Mesenchymal stem cell (in vitro differentiated cells and primary cell): Measurements from ENCODE around the gene VWA3B.
"Not testable (repeated sequence)": the region's sequence is repeated elsewhere in the genome, so short reads cannot be mapped to it uniquely, and the experiment has no call there.

Source experiments
- DNase-seq: peaks from one replicate; pipeline ENCODE4 v3.0.0-alpha.2; 2013
- H2AFZ ChIP-seq: one replicate; pipeline ENCODE4 v1.6.1; 2013; ENCODE audit warnings: low read depth, mild to moderate bottlenecking, control low read depth, inconsistent platforms, low read length, moderate library complexity
- H2AK5ac ChIP-seq: 2 replicates; pipeline ENCODE4 v1.6.1; 2013; ENCODE audit warnings: low read length, moderate library complexity, mild to moderate bottlenecking, inconsistent platforms; ENCODE audit not compliant: severe bottlenecking
- H2BK120ac ChIP-seq: one replicate; pipeline ENCODE4 v1.6.1; 2013; ENCODE audit warnings: low read depth, mild to moderate bottlenecking, inconsistent platforms, low read length, moderate library complexity
- H2BK12ac ChIP-seq, 2 experiments: one replicate each; pipeline ENCODE4 v1.6.1; 2013; ENCODE audit warnings: inconsistent platforms in 2 of 2, low read length in 2 of 2, mild to moderate bottlenecking in 2 of 2, moderate library complexity in 2 of 2, control low read depth in 1 of 2
- H2BK15ac ChIP-seq: one replicate; pipeline ENCODE4 v1.6.1; 2013; ENCODE audit warnings: mild to moderate bottlenecking, low read depth, inconsistent platforms; ENCODE audit not compliant: poor library complexity, severe bottlenecking
- H2BK5ac ChIP-seq: 2 replicates; pipeline ENCODE4 v1.6.1; 2013; ENCODE audit warnings: low read depth, mild to moderate bottlenecking, low read length, control low read depth, inconsistent platforms; ENCODE audit not compliant: poor library complexity, severe bottlenecking
- H3K14ac ChIP-seq, 2 experiments: one replicate each; pipeline ENCODE4 v1.6.1; 2013; ENCODE audit warnings: inconsistent platforms in 2 of 2, low read length in 2 of 2, control low read depth in 1 of 2, mild to moderate bottlenecking in 1 of 2, moderate library complexity in 1 of 2
- H3K18ac ChIP-seq, 2 experiments: one replicate each; pipeline ENCODE4 v1.6.1; 2013; ENCODE audit warnings: inconsistent platforms in 2 of 2, low read length in 2 of 2, control low read depth in 1 of 2, low read depth in 1 of 2, mild to moderate bottlenecking in 1 of 2
- H3K23ac ChIP-seq, 2 experiments: one replicate each; pipeline ENCODE4 v1.6.1; 2013; ENCODE audit warnings: inconsistent platforms in 2 of 2, low read length in 2 of 2, mild to moderate bottlenecking in 2 of 2, moderate library complexity in 2 of 2, control low read depth in 1 of 2
- H3K27ac ChIP-seq: 2 replicates; pipeline ENCODE4 v1.5.1; 2013; ENCODE audit warnings: mild to moderate bottlenecking, moderate library complexity, low read length, control low read depth, inconsistent platforms; ENCODE audit not compliant: poor library complexity, severe bottlenecking
- H3K27me3 ChIP-seq, 2 experiments: 2 replicates each; pipeline versions ENCODE4 v1.6.1 to v1.7.0; 2013; ENCODE audit warnings: low read length in 2 of 2, mild to moderate bottlenecking in 2 of 2, moderate library complexity in 2 of 2, control low read depth in 1 of 2, inconsistent platforms in 1 of 2; ENCODE audit not compliant: control insufficient read depth in 1 of 2, insufficient read depth in 1 of 2
- H3K36me3 ChIP-seq, 2 experiments: 2 replicates each; pipeline versions ENCODE4 v1.6.1 to v1.7.0; 2013; ENCODE audit warnings: low read length in 2 of 2, control low read depth in 1 of 2, inconsistent platforms in 1 of 2, low read depth in 1 of 2, mild to moderate bottlenecking in 1 of 2; ENCODE audit not compliant: insufficient read depth in 2 of 2, control insufficient read depth in 1 of 2
- H3K4ac ChIP-seq, 2 experiments: one replicate each; pipeline ENCODE4 v1.6.1; 2013; ENCODE audit warnings: inconsistent platforms in 2 of 2, low read length in 2 of 2, mild to moderate bottlenecking in 2 of 2, moderate library complexity in 2 of 2, control low read depth in 1 of 2, low read depth in 1 of 2
- H3K4me1 ChIP-seq: 2 replicates; pipeline ENCODE4 v1.6.1; 2013; ENCODE audit warnings: low read depth, low read length, control low read depth; ENCODE audit not compliant: control insufficient read depth, insufficient read depth
- H3K4me2 ChIP-seq: 2 replicates; pipeline ENCODE4 v1.6.1; 2013; ENCODE audit warnings: low read length, mild to moderate bottlenecking, inconsistent platforms; ENCODE audit not compliant: poor library complexity, severe bottlenecking
- H3K4me3 ChIP-seq, 2 experiments: 2 replicates each; pipeline versions ENCODE4 v1.5.1 to v1.7.0; 2013; ENCODE audit warnings: low read length in 2 of 2, mild to moderate bottlenecking in 2 of 2, control low read depth in 1 of 2, low read depth in 1 of 2; ENCODE audit not compliant: insufficient read depth in 1 of 2
- H3K79me1 ChIP-seq: replicated peaks from 2 replicates; pipeline ENCODE4 v1.6.1; 2013; ENCODE audit warnings: mild to moderate bottlenecking, control low read depth, low read length, inconsistent platforms; ENCODE audit not compliant: poor library complexity, severe bottlenecking
- H3K9ac ChIP-seq: 2 replicates; pipeline ENCODE4 v1.7.0; 2013; ENCODE audit warnings: mild to moderate bottlenecking, low read length, moderate library complexity
- H3K9me3 ChIP-seq: 2 replicates; pipeline ENCODE4 v1.7.0; 2013; ENCODE audit warnings: mild to moderate bottlenecking, low read length; ENCODE audit not compliant: control insufficient read depth
- H4K8ac ChIP-seq: one replicate; pipeline ENCODE4 v1.6.1; 2013; ENCODE audit warnings: inconsistent platforms, mild to moderate bottlenecking, low read length, moderate library complexity
- H4K91ac ChIP-seq: one replicate; pipeline ENCODE4 v1.6.1; 2013; ENCODE audit warnings: mild to moderate bottlenecking, low read length, inconsistent platforms
- WGBS: methylation state at CpG from one replicate; pipeline ENCODE4 v1.1.7; 2013; ENCODE audit warnings: mixed read lengths; 5-methylcytosine and 5-hydroxymethylcytosine counted together

Gene VWA3B

GRCh38 chr2:98102315-98102714 lies 15.3 kb downstream of the VWA3B start:
- H3K9ac ChIP-seq, H3K4ac ChIP-seq, H3K79me1 ChIP-seq, H3K4me3 ChIP-seq, H3K27me3 ChIP-seq, H4K91ac ChIP-seq, H4K8ac ChIP-seq, H2BK5ac ChIP-seq, H3K4me2 ChIP-seq, H3K27ac ChIP-seq, H3K36me3 ChIP-seq, H2BK120ac ChIP-seq, DNase-seq, H2BK12ac ChIP-seq, H3K14ac ChIP-seq, H2BK15ac ChIP-seq, H2AFZ ChIP-seq, H3K23ac ChIP-seq, H3K4me1 ChIP-seq, H2AK5ac ChIP-seq, H3K18ac ChIP-seq: not testable (repeated sequence)
- 93% methylated on average over 17 of the region's 17 CpGs for WGBS
- H3K9me3 ChIP-seq, result peaks cover 26% of the 10 kb centered on the region

GRCh38 chr2:98102878-98103277 lies 15.9 kb downstream of the VWA3B start:
- Histone ChIP-seq H3K27me3 (peaks cover 0 to 7% of the 10 kb centered on the region in 2 experiments), H2BK120ac (no peak overlapping the region), H2AFZ (no peak overlapping the region), H3K4me3 (no peak overlapping the region), H2BK5ac (no peak overlapping the region), H3K79me1 (no peaks in the 10 kb centered on the region), H4K91ac (no peak overlapping the region), H3K27ac (no peak overlapping the region), H3K18ac (no peak overlapping the region), H3K4ac (no peak overlapping the region), H3K4me2 (no peak overlapping the region), H3K14ac (no peak overlapping the region), H2AK5ac (no peak overlapping the region), H4K8ac (no peak overlapping the region), H3K36me3 (no peaks in the 10 kb centered on the region), H3K9me3 (peaks cover 21% of the 10 kb centered on the region), H2BK12ac (no peak overlapping the region), H2BK15ac (no peak overlapping the region), H3K23ac (no peak overlapping the region), H3K9ac (no peak overlapping the region), H3K4me1 (no peaks in the 10 kb centered on the region)
- DNase-seq, result no peak

DNA sequence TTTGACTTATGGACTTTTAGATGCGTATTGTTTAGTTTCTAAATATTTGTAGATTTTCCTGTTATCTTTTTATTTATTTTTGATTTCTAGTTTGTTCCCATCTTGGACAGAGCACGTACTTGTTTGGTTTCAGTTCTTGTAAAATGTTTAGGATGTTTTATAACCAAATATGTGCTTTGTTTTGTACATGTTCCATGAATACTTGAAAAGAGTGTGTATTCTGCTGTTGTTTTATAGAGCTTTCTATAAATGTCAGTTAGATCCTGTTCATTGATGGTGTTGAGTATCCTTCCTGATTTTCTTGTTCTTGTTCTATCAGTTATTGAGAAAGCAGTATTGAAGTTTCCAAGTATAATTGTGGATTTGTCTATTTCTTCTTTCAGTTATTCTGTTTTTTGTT lies 21.1 kb downstream of the VWA3B start:
- DNase-seq, result no peak
- no peak overlapping the region for H3K23ac ChIP-seq
- H3K27me3 ChIP-seq, result no peaks in the 10 kb centered on the region
- H2AK5ac ChIP-seq, result no peak overlapping the region
- H3K14ac ChIP-seq, result no peak overlapping the region
- no peak overlapping the region for H3K4me2 ChIP-seq
- no peak overlapping the region for H2BK12ac ChIP-seq
- no peak overlapping the region for H3K9ac ChIP-seq
- no peaks in the 10 kb centered on the region for H3K79me1 ChIP-seq
- no peak overlapping the region for H2BK5ac ChIP-seq
- H2BK120ac ChIP-seq, result no peak overlapping the region
- H2AFZ ChIP-seq, result no peak overlapping the region
- WGBS, result 65% methylated on average over 1 of the region's 2 CpGs
- H2BK15ac ChIP-seq, result no peak overlapping the region
- no peak overlapping the region for H3K4ac ChIP-seq
- H4K8ac ChIP-seq, result no peak overlapping the region
- H3K4me3 ChIP-seq, result no peak overlapping the region
- no peaks in the 10 kb centered on the region for H3K4me1 ChIP-seq
- H3K36me3 ChIP-seq, result no peaks in the 10 kb centered on the region
- H4K91ac ChIP-seq, result no peak overlapping the region
- H3K9me3 ChIP-seq, result peaks cover 12% of the 10 kb centered on the region
- no peak overlapping the region for H3K27ac ChIP-seq
- no peak overlapping the region for H3K18ac ChIP-seq

DNA sequence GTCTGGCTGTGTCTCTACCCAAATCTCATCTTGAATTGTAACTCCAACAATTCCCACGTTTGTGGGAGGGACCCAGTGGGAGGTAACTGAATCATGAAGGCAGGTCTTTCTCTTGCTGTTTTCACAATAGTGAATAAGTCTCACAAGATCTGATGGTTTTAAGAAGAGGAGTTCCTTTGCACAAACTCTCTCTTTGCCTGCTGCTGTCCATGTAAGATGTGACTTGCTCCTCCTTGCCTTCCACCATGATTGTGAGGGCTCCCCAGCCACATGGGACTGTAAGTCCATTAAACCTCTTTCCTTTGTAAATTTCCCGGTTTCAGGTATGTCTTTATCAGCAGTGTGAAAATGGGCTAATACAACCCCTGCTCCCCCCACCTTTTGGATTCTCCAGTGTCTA lies 23.8 kb downstream of the VWA3B start:
- no peak overlapping the region for H2AK5ac ChIP-seq
- no peak overlapping the region for H2BK15ac ChIP-seq
- H3K14ac ChIP-seq, result no peak overlapping the region
- no peak overlapping the region for H3K18ac ChIP-seq
- no peak overlapping the region for H4K91ac ChIP-seq
- 51% methylated on average over 2 of the region's 2 CpGs for WGBS
- no peak overlapping the region for H3K27ac ChIP-seq
- no peaks in the 10 kb centered on the region for H3K4me1 ChIP-seq
- no peaks in the 10 kb centered on the region for H3K36me3 ChIP-seq
- H2BK5ac ChIP-seq, result no peak overlapping the region
- H3K4ac ChIP-seq, result no peak overlapping the region
- H2BK12ac ChIP-seq, result no peak overlapping the region
- no peaks in the 10 kb centered on the region for H3K79me1 ChIP-seq
- no peak overlapping the region for H3K23ac ChIP-seq
- H2BK120ac ChIP-seq, result no peak overlapping the region
- no peak overlapping the region for H3K9ac ChIP-seq
- no peak overlapping the region for H4K8ac ChIP-seq
- no peak overlapping the region for H3K4me2 ChIP-seq
- H3K9me3 ChIP-seq, result peaks cover 18% of the 10 kb centered on the region
- H3K27me3 ChIP-seq, result peaks cover 0 to 5% of the 10 kb centered on the region in 2 experiments
- no peak overlapping the region for H3K4me3 ChIP-seq
- no peak for DNase-seq
- no peak overlapping the region for H2AFZ ChIP-seq
